GM12892 (cell line): ENCODE measurements around the gene PLEKHA6.

Experiments used
- POLR2A ChIP-seq: IDR thresholded peaks from 2 replicates; pipeline ENCODE4 v1.6.1; 2011; ENCODE audit warnings: low read depth, low read length, control low read depth
- POLR2AphosphoS5 ChIP-seq: IDR thresholded peaks from 2 replicates; pipeline ENCODE4 v1.6.1; 2011; ENCODE audit warnings: low read depth, low read length, control low read depth

DNA sequence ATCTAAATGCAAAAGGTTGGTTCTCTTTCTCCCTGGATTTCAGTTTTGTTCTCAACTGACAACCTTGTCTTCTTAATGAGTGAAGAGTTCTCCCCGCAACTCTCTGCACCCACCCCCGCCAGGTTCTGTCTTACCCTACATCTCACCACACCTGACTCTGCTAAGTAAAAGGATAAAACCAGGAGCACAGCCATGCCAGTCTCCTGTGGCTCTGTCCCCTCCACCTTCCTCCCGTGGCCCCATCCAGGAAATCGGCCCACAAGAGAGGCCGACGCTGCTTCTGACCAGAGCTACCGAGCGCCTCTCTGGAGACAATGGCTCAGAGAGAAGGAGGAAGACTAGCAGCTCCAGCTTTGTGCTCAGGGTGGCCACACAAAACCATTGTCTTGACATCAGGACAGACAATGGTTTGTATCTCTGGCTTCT lies 72.2 kb downstream of the PLEKHA6 start:
- TF ChIP-seq POLR2AphosphoS5 (no peak), POLR2A (no peak)
